Left ventricle myocardium inferior (tissue), 1 donor: ENCODE data around the gene SLC35F2. TPM values are rescaled to one million over a fixed set of nuclear protein-coding genes. Genes with fewer than 3 reads are reported as not detected.

ENCODE experiments used
- DNase-seq: peaks from one replicate; pipeline ENCODE4 v3.0.0-alpha.2; 2020
- H3K27ac ChIP-seq: fragments of 200-600 bp; replicated peaks from 2 replicates; pipeline ENCODE4 v1.8.0; 2021
- H3K27me3 ChIP-seq: fragments of 200-600 bp; 2 replicates; pipeline ENCODE4 v1.8.0; 2021; ENCODE audit warnings: low read depth
- H3K36me3 ChIP-seq: fragments of 200-600 bp; 2 replicates; pipeline ENCODE4 v1.8.0; 2021
- H3K4me1 ChIP-seq: fragments of 200-600 bp; 2 replicates; pipeline ENCODE4 v1.8.0; 2021
- H3K4me3 ChIP-seq: fragments of 200-600 bp; 2 replicates; pipeline ENCODE4 v1.8.0; 2021; ENCODE audit warnings: mild to moderate bottlenecking, moderate library complexity
- H3K9me3 ChIP-seq: fragments of 200-600 bp; replicated peaks from 2 replicates; pipeline ENCODE4 v1.8.0; 2021
- CTCF ChIP-seq: fragments of 200-600 bp; IDR thresholded peaks from 2 replicates; pipeline ENCODE4 v1.8.0; 2021; ENCODE audit warnings: antibody characterized with exemption, mild to moderate bottlenecking, borderline replicate concordance
- intact Hi-C: fragments of 100-400 bp; cut with micrococcal nuclease; formaldehyde crosslinking; loops from one replicate; pipeline ENCODE4 v1.11.0; 2022
- total RNA-seq: library from RNA; stranded (reverse); fragmentation: NEBNext Ultra II Directional; extraction: Animal tissue kit (Norgen Biotek cat#: 25700); gene quantifications from one replicate; pipeline ENCODE4 v1.2.1, GENCODE V29; 2021
- donor health status: DM: no; HTN: yes; CAD: no; lungs with severe emphysema.

Gene SLC35F2
- total RNA-seq, 1 donor from 2014 or later: 1.0 TPM

- Histone ChIP-seq H3K36me3 (no peaks in the 10 kb centered on the region), H3K4me3 (no peak overlapping the region), H3K9me3 (no peaks in the 10 kb centered on the region), H3K27me3 (peaks cover 12% of the 10 kb centered on the region), H3K4me1 (no peaks in the 10 kb centered on the region), H3K27ac (no peak overlapping the region)
- TF ChIP-seq CTCF: no peak
- no peak for DNase-seq
- intact Hi-C loops: no loop called here
Measured at GRCh38 chr11:107780775-107781174, 77.8 kb downstream of the SLC35F2 start.

GRCh38 chr11:107780136-107780535, 78.5 kb downstream of the SLC35F2 start:
- TF ChIP-seq CTCF: no peak
- H3K36me3 ChIP-seq: no peaks in the 10 kb centered on the region
- no peak overlapping the region for H3K27ac ChIP-seq
- no peaks in the 10 kb centered on the region for H3K9me3 ChIP-seq
- no peak for DNase-seq
- H3K4me3 ChIP-seq: no peak overlapping the region
- H3K27me3 ChIP-seq: peaks cover 12% of the 10 kb centered on the region
- no peaks in the 10 kb centered on the region for H3K4me1 ChIP-seq
- intact Hi-C loops: no loop called here

GRCh38 chr11:107778839-107779517, 79.6 kb downstream of the SLC35F2 start:
- intact Hi-C loops: loop anchor here (10.0 kb wide), 1 partner anchor 204 kb away; no protein-coding TSS in a partner anchor
- Histone ChIP-seq H3K36me3 (no peaks in the 10 kb centered on the region), H3K27ac (no peak overlapping the region), H3K4me1 (no peaks in the 10 kb centered on the region), H3K9me3 (no peaks in the 10 kb centered on the region), H3K4me3 (no peak overlapping the region), H3K27me3 (peaks cover 12% of the 10 kb centered on the region)
- no peak for DNase-seq
- no peak for TF ChIP-seq CTCF

- H3K4me1 ChIP-seq: no peaks in the 10 kb centered on the region
- H3K36me3 ChIP-seq: no peaks in the 10 kb centered on the region
- H3K9me3 ChIP-seq: no peaks in the 10 kb centered on the region
- no peak for DNase-seq
- no peak for TF ChIP-seq CTCF
- H3K27me3 ChIP-seq: peaks cover 17% of the 10 kb centered on the region
- no peak overlapping the region for H3K4me3 ChIP-seq
- intact Hi-C loops: loop anchor here (10.0 kb wide), 1 partner anchor 202 kb away; no protein-coding TSS in a partner anchor
- H3K27ac ChIP-seq: no peak overlapping the region
Measured at GRCh38 chr11:107777110-107777509, 81.5 kb downstream of the SLC35F2 start.

GRCh38 chr11:107776062-107776461, 82.5 kb downstream of the SLC35F2 start:
- H3K4me3 ChIP-seq: no peak overlapping the region
- intact Hi-C loops: loop anchor here (10.0 kb wide), 1 partner anchor 201 kb away; no protein-coding TSS in a partner anchor
- H3K27me3 ChIP-seq: peaks cover 11% of the 10 kb centered on the region
- H3K27ac ChIP-seq: no peak overlapping the region
- H3K4me1 ChIP-seq: no peaks in the 10 kb centered on the region
- H3K36me3 ChIP-seq: no peaks in the 10 kb centered on the region
- no peak for TF ChIP-seq CTCF
- H3K9me3 ChIP-seq: no peaks in the 10 kb centered on the region
- DNase-seq: no peak
